Natural killer cell (primary cell): ENCODE data around the gene LYPD6B. TPM values are rescaled to one million over a fixed set of nuclear protein-coding genes. Genes with fewer than 3 reads are reported as not detected.

Experiments used
- ATAC-seq, 3 donors: fragments of 150-1000 bp in 2 of 3; fragments of 200-7000 bp in 1 of 3; cut with Tn5 transposase; 1 replicate in 1 of 3; 2 replicates in 2 of 3; pipeline ENCODE4 v1.10.0; 2021; ENCODE audit warnings: mild to moderate bottlenecking in 2 of 3, moderate library complexity in 2 of 3
- DNase-seq, 2 donors: peaks; one replicate each; pipeline versions ENCODE4 v3.0.0 to v3.0.0-alpha.2; 2013 to 2021; ENCODE audit warnings: mixed read lengths in 1 of 2
- H3K27ac ChIP-seq: one replicate; pipeline ENCODE4 v1.5.1; 2013; ENCODE audit warnings: mild to moderate bottlenecking, low read length
- H3K27me3 ChIP-seq: one replicate; pipeline ENCODE4 v1.6.1; 2013; ENCODE audit warnings: low read length; ENCODE audit not compliant: control insufficient read depth, insufficient read depth
- H3K36me3 ChIP-seq: one replicate; pipeline ENCODE4 v1.6.1; 2013; ENCODE audit warnings: low read length; ENCODE audit not compliant: control insufficient read depth, insufficient read depth
- H3K4me1 ChIP-seq: one replicate; pipeline ENCODE4 v1.6.1; 2013; ENCODE audit warnings: low read length; ENCODE audit not compliant: control insufficient read depth, insufficient read depth
- H3K4me3 ChIP-seq: one replicate; pipeline ENCODE4 v1.5.1; 2013; ENCODE audit warnings: low read length
- H3K9me3 ChIP-seq: one replicate; pipeline ENCODE4 v1.6.1; 2013; ENCODE audit warnings: low read length; ENCODE audit not compliant: control insufficient read depth, insufficient read depth
- H3K27ac Mint-ChIP-seq, 2 donors: one replicate each; pipeline ENCODE4 v1.8.0; 2022; ENCODE audit warnings: mild to moderate bottlenecking in 2 of 2, mixed read lengths in 2 of 2, moderate library complexity in 1 of 2
- H3K27me3 Mint-ChIP-seq, 2 donors: one replicate each; pipeline ENCODE4 v1.8.0; 2022; ENCODE audit warnings: low read depth in 2 of 2, mixed read lengths in 2 of 2
- H3K36me3 Mint-ChIP-seq: one replicate; pipeline ENCODE4 v1.8.0; 2022; ENCODE audit warnings: mixed read lengths
- H3K4me1 Mint-ChIP-seq, 2 donors: one replicate each; pipeline ENCODE4 v1.8.0; 2022; ENCODE audit warnings: mixed read lengths in 2 of 2
- H3K4me3 Mint-ChIP-seq: one replicate; pipeline ENCODE4 v1.8.0; 2022; ENCODE audit warnings: mild to moderate bottlenecking, moderate library complexity, mixed read lengths
- H3K9me3 Mint-ChIP-seq, 2 donors: one replicate each; pipeline ENCODE4 v1.8.0; 2022; ENCODE audit warnings: mixed read lengths in 2 of 2
- CTCF ChIP-seq: fragments of 200-600 bp; IDR thresholded peaks from one replicate; pipeline ENCODE4 v1.8.0; 2022; ENCODE audit warnings: antibody characterized with exemption
- WGBS: methylation state at CpG from one replicate; pipeline ENCODE4 v1.1.7; 2013; ENCODE audit warnings: missing lambda C conversion rate; ENCODE audit not compliant: insufficient coverage; 5-methylcytosine and 5-hydroxymethylcytosine counted together
- intact Hi-C: fragments of 100-400 bp; cut with micrococcal nuclease; formaldehyde crosslinking; loops from one replicate; pipeline ENCODE4 v1.14.2; 2022
- total RNA-seq, 4 donors: library from RNA; stranded (reverse); fragments of 120-200 nt in 1 of 4; gene quantifications; one replicate each; pipeline versions ENCODE4 v1.2.3 to v1.2.4, GENCODE V29; 2013 to 2022

Gene LYPD6B
- total RNA-seq, 3 donors from 2014 or later (not counting 1 experiment from before 2014, with no cell fraction given): not detected

- Histone ChIP-seq H3K9me3 (no peaks in the 10 kb centered on the region), H3K4me1 (no peaks in the 10 kb centered on the region), H3K27me3 (no peaks in the 10 kb centered on the region), H3K27ac (no peak overlapping the region), H3K4me3 (no peak overlapping the region), H3K36me3 (no peaks in the 10 kb centered on the region)
- no peak for DNase-seq
- intact Hi-C loops: no loop called here
- Mint-ChIP-seq H3K9me3 (no peaks in the 10 kb centered on the region), H3K36me3 (no peaks in the 10 kb centered on the region), H3K4me3 (no peak overlapping the region), H3K27me3 (peaks cover 10 to 15% of the 10 kb centered on the region in 2 donors), H3K4me1 (no peaks in the 10 kb centered on the region), H3K27ac (no peak overlapping the region)
- WGBS: 91% methylated on average over 3 of the region's 3 CpGs
- ATAC-seq: no peak
- TF ChIP-seq CTCF: no peak
These were observed 39.4 kb downstream of the LYPD6B start for GRCh38 chr2:149077861-149078260.

DNA sequence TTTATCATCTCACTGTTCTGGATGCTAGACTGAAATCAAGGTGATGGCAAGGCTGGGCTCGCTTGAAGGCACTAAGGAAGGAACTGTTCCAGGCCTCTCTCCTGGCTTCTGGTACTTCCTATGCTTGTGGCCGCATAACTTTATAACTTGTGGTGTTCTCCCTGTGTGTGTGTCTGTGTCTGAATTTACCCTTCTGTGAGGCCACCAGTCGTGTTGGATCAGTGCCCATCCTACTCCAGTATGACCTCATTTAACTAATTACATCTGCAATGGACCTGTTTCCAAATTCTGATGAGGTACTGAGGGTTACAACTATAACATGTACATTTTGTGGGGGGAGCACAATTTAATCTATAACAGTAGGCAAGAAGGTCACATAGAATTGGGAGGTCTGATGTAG is 41.6 kb downstream of the LYPD6B start:
- WGBS: 70% methylated on average over 2 of the region's 3 CpGs
- Histone ChIP-seq H3K27ac (no peak overlapping the region), H3K36me3 (no peaks in the 10 kb centered on the region), H3K27me3 (no peaks in the 10 kb centered on the region), H3K9me3 (no peaks in the 10 kb centered on the region), H3K4me3 (no peak overlapping the region), H3K4me1 (no peaks in the 10 kb centered on the region)
- intact Hi-C loops: no loop called here
- TF ChIP-seq CTCF: no peak
- DNase-seq: no peak
- Mint-ChIP-seq H3K4me1 (no peaks in the 10 kb centered on the region), H3K27ac (no peak overlapping the region), H3K36me3 (no peaks in the 10 kb centered on the region), H3K4me3 (no peak overlapping the region), H3K27me3 (peaks cover 7 to 15% of the 10 kb centered on the region in 2 donors), H3K9me3 (no peaks in the 10 kb centered on the region)
- no peak for ATAC-seq

- intact Hi-C loops: no loop called here
- no peak for TF ChIP-seq CTCF
- Mint-ChIP-seq H3K4me3 (no peak overlapping the region), H3K9me3 (no peaks in the 10 kb centered on the region), H3K27ac (no peak overlapping the region), H3K36me3 (no peaks in the 10 kb centered on the region), H3K4me1 (no peaks in the 10 kb centered on the region), H3K27me3 (peaks cover 5 to 13% of the 10 kb centered on the region in 2 donors)
- no peaks in the 10 kb centered on the region for H3K27me3 ChIP-seq
- no peak for DNase-seq
- H3K4me3 ChIP-seq: no peak overlapping the region
- 43% methylated on average over 1 of the region's 1 CpG for WGBS
- no peak for ATAC-seq
- no peak overlapping the region for H3K27ac ChIP-seq
- no peaks in the 10 kb centered on the region for H3K9me3 ChIP-seq
- H3K4me1 ChIP-seq: no peaks in the 10 kb centered on the region
- no peaks in the 10 kb centered on the region for H3K36me3 ChIP-seq
These were observed 42.5 kb downstream of the LYPD6B start for GRCh38 chr2:149080971-149081370.

DNA sequence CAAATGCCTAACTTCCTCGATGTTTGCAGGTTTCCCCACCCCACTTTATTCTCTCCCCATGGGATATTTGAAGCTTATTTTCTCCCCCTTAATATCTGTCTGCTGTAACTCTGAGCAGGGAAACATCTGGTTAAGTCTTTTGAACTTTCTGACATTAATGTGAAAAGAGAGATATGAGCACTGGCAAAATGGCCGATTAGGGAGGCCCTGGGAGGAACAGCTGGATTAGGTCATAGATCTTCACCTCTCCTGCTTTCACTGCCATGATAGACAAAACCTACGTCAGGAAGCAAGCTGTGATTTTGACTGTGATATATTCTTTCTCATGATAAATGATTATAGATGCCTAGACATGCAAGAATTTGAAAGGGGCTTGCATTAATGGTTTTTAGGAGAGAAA is 43.6 kb downstream of the LYPD6B start:
- H3K27ac ChIP-seq: no peak overlapping the region
- no peak for TF ChIP-seq CTCF
- no peak overlapping the region for H3K4me3 ChIP-seq
- Mint-ChIP-seq H3K9me3 (no peaks in the 10 kb centered on the region), H3K27ac (no peak overlapping the region), H3K27me3 (peaks cover 2 to 7% of the 10 kb centered on the region in 2 donors), H3K36me3 (no peaks in the 10 kb centered on the region), H3K4me3 (no peak overlapping the region), H3K4me1 (no peaks in the 10 kb centered on the region)
- no peaks in the 10 kb centered on the region for H3K4me1 ChIP-seq
- H3K36me3 ChIP-seq: no peaks in the 10 kb centered on the region
- intact Hi-C loops: no loop called here
- WGBS: 15% methylated on average over 2 of the region's 3 CpGs
- H3K9me3 ChIP-seq: no peaks in the 10 kb centered on the region
- no peaks in the 10 kb centered on the region for H3K27me3 ChIP-seq
- DNase-seq: no peak
- no peak for ATAC-seq
